K562 (cell line): Measurements from ENCODE around the gene FERMT3. TPM values are rescaled to one million over a fixed set of nuclear protein-coding genes. Genes with fewer than 3 reads are reported as not detected.
A peak's percentile ranks its signal among the peaks of the same experiment; 100 is the strongest.

Experiments
- CHD7 ChIP-seq: fragments of 200-600 bp; sonication (generic); IDR thresholded peaks from one replicate; pipeline ENCODE4 v1.6.1; 2012; ENCODE audit warnings: mild to moderate bottlenecking, low read depth, low read length, inconsistent platforms
- CUX1 ChIP-seq: fragments of 200-800 bp; sonication (Bioruptor generic); IDR thresholded peaks from 2 replicates; pipeline ENCODE4 v1.6.1; 2016; ENCODE audit warnings: missing genetic modification characterization, missing compliant biosample characterization
- MCM3 ChIP-seq: fragments of 450-650 bp; IDR thresholded peaks from 2 replicates; pipeline ENCODE4 v1.6.1; 2016
- NR3C1 ChIP-seq: sonication (generic); formaldehyde crosslinking; IDR thresholded peaks from 2 replicates; pipeline ENCODE4 v1.8.1; 2022; ENCODE audit warnings: missing genetic modification reagents
- PML ChIP-seq: IDR thresholded peaks from 2 replicates; pipeline ENCODE4 v1.6.1; 2012; ENCODE audit warnings: low read length, inconsistent platforms
- POLR2AphosphoS5 ChIP-seq: IDR thresholded peaks from 2 replicates; pipeline ENCODE4 v1.6.1; 2011; ENCODE audit warnings: mild to moderate bottlenecking, low read depth, low read length, moderate library complexity; ENCODE audit not compliant: control insufficient read depth, insufficient read depth
- ZNF12 ChIP-seq: sonication (generic); formaldehyde crosslinking; IDR thresholded peaks from 2 replicates; pipeline ENCODE4 v1.4.0; 2020; ENCODE audit warnings: mild to moderate bottlenecking, missing genetic modification reagents
- ZNF740 ChIP-seq, 3 experiments: fragments of 200-800 bp in 1 of 3; sonication (Bioruptor generic) in 1 of 3; sonication (generic) in 1 of 3; formaldehyde crosslinking in 1 of 3; IDR thresholded peaks; 2 replicates each; pipeline versions ENCODE4 v1.6.1 to v1.8.0; 2016 to 2022; ENCODE audit warnings: mild to moderate bottlenecking in 2 of 3, missing compliant biosample characterization in 2 of 3, missing genetic modification characterization in 2 of 3, missing genetic modification reagents in 1 of 3
- polyA plus RNA-seq, 8 experiments: library from polyadenylated mRNA; depleted of rRNA in 4 of 8; stranded (reverse) in 5 of 8; unstranded in 3 of 8; fragments of >200 nt; fragmentation: Nextera tagmentation in 2 of 8; fragmentation: Illumina TruSeq in 1 of 8; extraction: Ambion mirVana in 2 of 8; extraction: Trizol in 1 of 8; gene quantifications; 2 replicates each; pipeline versions ENCODE4 v1.2.1 to v1.2.3, GENCODE V29; 2011 to 2014; ENCODE audit warnings: inconsistent platforms in 1 of 8, missing spikeins in 1 of 8
- total RNA-seq, 7 experiments: library from RNA; depleted of rRNA in 6 of 7; stranded (reverse); fragments of >200 nt in 6 of 7; fragmentation: Illumina TruSeq in 2 of 7; extraction: Trizol in 2 of 7; gene quantifications; 2 replicates each; pipeline versions ENCODE4 v1.2.1 to v1.2.3, GENCODE V29; 2011 to 2021; ENCODE audit warnings: low replicate concordance in 1 of 7

FERMT3 gene
- total and polyA plus RNA-seq, 9 of the 15 experiments (the other 6 are each of a cell fraction or from before 2014, with no cell fraction given) = 3.2 to 275 (median 79.7) TPM

GRCh38 chr11:64245797-64246620, 39.5 kb downstream of the FERMT3 start (continued):
- TF ChIP-seq CHD7 = no peak
- no peak for TF ChIP-seq CUX1 (CRISPR knock-in tag)
- TF ChIP-seq NR3C1 (CRISPR knock-in tag) = no peak
- no peak for TF ChIP-seq MCM3
- no peak for TF ChIP-seq PML
- no peak for TF ChIP-seq ZNF12 (CRISPR knock-in tag)
- 0 out of 2 replicates have a peak, but pooled peaks have one; percentile 3 for TF ChIP-seq POLR2AphosphoS5
- TF ChIP-seq ZNF740 (CRISPR knock-in tag; IDR thresholded peaks at IDR 0.05) = peak; percentile 79; the same call in 1 of the 2 replicates
- TF ChIP-seq ZNF740 (tag; IDR thresholded peaks at IDR 0.05) = no peak
